Measurements from ENCODE around the gene LAMA3. TPM values are rescaled to one million over a fixed set of nuclear protein-coding genes. Genes with fewer than 3 reads are reported as not detected.

LAMA3 gene
- total and polyA plus RNA-seq, 4 donors, result 0.26 to 3.9 (median 0.37) TPM

DNA sequence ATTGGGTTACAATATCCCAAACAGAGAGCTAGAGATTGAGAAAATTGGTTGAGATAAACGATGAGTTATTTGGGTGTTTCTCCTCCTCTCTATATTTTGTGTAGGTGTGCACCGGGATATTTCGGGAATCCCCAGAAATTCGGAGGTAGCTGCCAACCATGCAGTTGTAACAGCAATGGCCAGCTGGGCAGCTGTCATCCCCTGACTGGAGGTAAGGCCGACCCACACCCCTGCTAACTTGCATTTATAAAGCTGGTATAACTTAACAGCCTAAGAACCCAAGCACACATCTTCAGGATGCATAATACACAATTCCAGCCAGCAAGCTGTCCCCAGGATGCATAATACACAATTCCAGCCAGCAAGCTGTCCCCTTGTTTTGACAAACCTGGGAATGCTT is 200.7 kb downstream of the LAMA3 start:
- no peaks in the 10 kb centered on the region for H3K27me3 ChIP-seq (ENCODE audit: control insufficient read depth in 4 of 4, insufficient read depth in 4 of 4, low read length in 3 of 4)
- 87% methylated on average over 5 of the region's 5 CpGs for WGBS
- TF ChIP-seq HNF4A (conservative IDR thresholded peaks at IDR 0.05) (no peak), CTCF (IDR thresholded peaks at IDR 0.05; ENCODE audit: low read depth, low read length, missing input control) (no peak), YY1 (IDR thresholded peaks at IDR 0.05) (no peak), HNF4G (IDR thresholded peaks at IDR 0.05) (no peak), RAD21 (IDR thresholded peaks at IDR 0.05) (no peak), RXRA (IDR thresholded peaks at IDR 0.05) (no peak), TAF1 (conservative IDR thresholded peaks at IDR 0.05) (no peak), GABPA (IDR thresholded peaks at IDR 0.05 in 1 of 2, conservative IDR thresholded peaks at IDR 0.05 in 1 of 2) (no peak), REST (IDR thresholded peaks at IDR 0.05) (no peak), JUND (IDR thresholded peaks at IDR 0.05) (no peak), EGR1 (IDR thresholded peaks at IDR 0.05; ENCODE audit: low read depth in 2 of 2) (no peak), ZBTB33 (IDR thresholded peaks at IDR 0.05) (no peak), FOXA2 (IDR thresholded peaks at IDR 0.05) (no peak), NR2F2 (IDR thresholded peaks at IDR 0.05) (no peak), FOXA1 (IDR thresholded peaks at IDR 0.05) (no peak), SP1 (IDR thresholded peaks at IDR 0.05) (no peak), ATF3 (IDR thresholded peaks at IDR 0.05) (no peak)
- TF ChIP-seq, protein P1, sequence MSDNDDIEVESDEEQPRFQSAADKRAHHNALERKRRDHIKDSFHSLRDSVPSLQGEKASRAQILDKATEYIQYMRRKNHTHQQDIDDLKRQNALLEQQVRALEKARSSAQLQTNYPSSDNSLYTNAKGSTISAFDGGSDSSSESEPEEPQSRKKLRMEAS (IDR thresholded peaks at IDR 0.05), result no peak
- no peak overlapping the region for H3K27ac ChIP-seq (ENCODE audit: low read depth in 1 of 2, low read length in 2 of 2)
- H3K36me3 ChIP-seq (ENCODE audit: control insufficient read depth in 4 of 4, insufficient read depth in 3 of 4, low read depth in 1 of 4, low read length in 3 of 4), result no peaks in the 10 kb centered on the region
- H3K4me1 ChIP-seq (ENCODE audit: control insufficient read depth in 4 of 4, insufficient read depth in 4 of 4, low read length in 3 of 4), result no peaks in the 10 kb centered on the region
- no peaks in the 10 kb centered on the region for H3K9me3 ChIP-seq (ENCODE audit: control insufficient read depth in 4 of 4, low read length in 3 of 4)
- no peak overlapping the region for H3K9ac ChIP-seq (ENCODE audit: low read depth in 1 of 2, low read length in 2 of 2)
- no peak for DNase-seq (ENCODE audit: low spot score)
- no peak overlapping the region for H3K4me3 ChIP-seq (ENCODE audit: low read depth in 1 of 3, low read length in 3 of 3)
